ENCODE results near the gene ELAVL4. TPM values are rescaled to one million over a fixed set of nuclear protein-coding genes. Genes with fewer than 3 reads are reported as not detected.

The ELAVL4 gene
- total and polyA plus RNA-seq, 2 of the 8 experiments (the other 6 are each of a cell fraction or from before 2014, with no cell fraction given): 0.21 to 0.89 TPM

- no peak for TF ChIP-seq SIN3A (conservative IDR thresholded peaks at IDR 0.05 in 1 of 2, IDR thresholded peaks at IDR 0.05 in 1 of 2; ENCODE audit: low read depth in 1 of 2, low read length in 2 of 2)
Observed at GRCh38 chr1:50213505-50213904, 104.8 kb downstream of the ELAVL4 start (continued).
